Osteocyte (in vitro differentiated cells): ENCODE results near the gene OPALIN. TPM values are rescaled to one million over a fixed set of nuclear protein-coding genes. Genes with fewer than 3 reads are reported as not detected.

Experiments
- DNase-seq: peaks from one replicate; pipeline ENCODE4 v3.0.0; 2021; ENCODE audit warnings: mixed read lengths; ENCODE audit not compliant: unreplicated experiment; ENCODE audit errors: extremely low spot score
- H3K27ac Mint-ChIP-seq: one replicate; pipeline ENCODE4 v1.8.0; 2021; ENCODE audit warnings: mild to moderate bottlenecking, mixed read lengths; ENCODE audit not compliant: unreplicated experiment
- H3K27me3 Mint-ChIP-seq: one replicate; pipeline ENCODE4 v1.8.0; 2021; ENCODE audit warnings: mixed read lengths; ENCODE audit not compliant: unreplicated experiment
- H3K36me3 Mint-ChIP-seq: one replicate; pipeline ENCODE4 v1.8.0; 2021; ENCODE audit warnings: mixed read lengths; ENCODE audit not compliant: unreplicated experiment
- H3K4me1 Mint-ChIP-seq: one replicate; pipeline ENCODE4 v1.8.0; 2021; ENCODE audit warnings: mixed read lengths; ENCODE audit not compliant: unreplicated experiment
- H3K4me3 Mint-ChIP-seq: one replicate; pipeline ENCODE4 v1.8.0; 2021; ENCODE audit warnings: mild to moderate bottlenecking, moderate library complexity, mixed read lengths; ENCODE audit not compliant: unreplicated experiment
- H3K9me3 Mint-ChIP-seq: one replicate; pipeline ENCODE4 v1.8.0; 2021; ENCODE audit warnings: mixed read lengths; ENCODE audit not compliant: unreplicated experiment
- long read RNA-seq: library from polyadenylated mRNA; unstranded; transcript quantifications from one replicate; pipeline ENCODE4 v2.0.0, GENCODE V29; 2021
- total RNA-seq: library from RNA; stranded (reverse); gene quantifications from 2 replicates; pipeline ENCODE4 v1.2.1, GENCODE V29; 2021
- TF ChIP-seq, protein P1 (sequence below): fragments of 200-600 bp; sonication (generic); IDR thresholded peaks from 2 replicates; pipeline ENCODE4 v1.5.0; 2021; ENCODE audit warnings: antibody characterized with exemption, mild to moderate bottlenecking, moderate library complexity

The OPALIN gene, protein sequence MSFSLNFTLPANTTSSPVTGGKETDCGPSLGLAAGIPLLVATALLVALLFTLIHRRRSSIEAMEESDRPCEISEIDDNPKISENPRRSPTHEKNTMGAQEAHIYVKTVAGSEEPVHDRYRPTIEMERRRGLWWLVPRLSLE
- not detected in 2 replicates for total RNA-seq
- long read RNA-seq, result 0 reads

- H3K27ac Mint-ChIP-seq, result no peak within 1 kb of the TSS
- H3K9me3 Mint-ChIP-seq, result no peaks in the 10 kb centered on the region
- no peaks in the 10 kb centered on the region for H3K36me3 Mint-ChIP-seq
- no peak for DNase-seq
- TF ChIP-seq, protein P1, sequence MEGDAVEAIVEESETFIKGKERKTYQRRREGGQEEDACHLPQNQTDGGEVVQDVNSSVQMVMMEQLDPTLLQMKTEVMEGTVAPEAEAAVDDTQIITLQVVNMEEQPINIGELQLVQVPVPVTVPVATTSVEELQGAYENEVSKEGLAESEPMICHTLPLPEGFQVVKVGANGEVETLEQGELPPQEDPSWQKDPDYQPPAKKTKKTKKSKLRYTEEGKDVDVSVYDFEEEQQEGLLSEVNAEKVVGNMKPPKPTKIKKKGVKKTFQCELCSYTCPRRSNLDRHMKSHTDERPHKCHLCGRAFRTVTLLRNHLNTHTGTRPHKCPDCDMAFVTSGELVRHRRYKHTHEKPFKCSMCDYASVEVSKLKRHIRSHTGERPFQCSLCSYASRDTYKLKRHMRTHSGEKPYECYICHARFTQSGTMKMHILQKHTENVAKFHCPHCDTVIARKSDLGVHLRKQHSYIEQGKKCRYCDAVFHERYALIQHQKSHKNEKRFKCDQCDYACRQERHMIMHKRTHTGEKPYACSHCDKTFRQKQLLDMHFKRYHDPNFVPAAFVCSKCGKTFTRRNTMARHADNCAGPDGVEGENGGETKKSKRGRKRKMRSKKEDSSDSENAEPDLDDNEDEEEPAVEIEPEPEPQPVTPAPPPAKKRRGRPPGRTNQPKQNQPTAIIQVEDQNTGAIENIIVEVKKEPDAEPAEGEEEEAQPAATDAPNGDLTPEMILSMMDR, result no peak
- peaks cover 26% of the 10 kb centered on the region for H3K27me3 Mint-ChIP-seq
- no peak within 1 kb of the TSS for H3K4me3 Mint-ChIP-seq
- no peaks in the 10 kb centered on the region for H3K4me1 Mint-ChIP-seq
Measured at GRCh38 chr10:96358851-96359540, at the start of gene OPALIN. Gene OPALIN, minus strand, starts transcription at chr10:96359002. Its CDS starts 106 bp downstream, at chr10:96358896.

DNA sequence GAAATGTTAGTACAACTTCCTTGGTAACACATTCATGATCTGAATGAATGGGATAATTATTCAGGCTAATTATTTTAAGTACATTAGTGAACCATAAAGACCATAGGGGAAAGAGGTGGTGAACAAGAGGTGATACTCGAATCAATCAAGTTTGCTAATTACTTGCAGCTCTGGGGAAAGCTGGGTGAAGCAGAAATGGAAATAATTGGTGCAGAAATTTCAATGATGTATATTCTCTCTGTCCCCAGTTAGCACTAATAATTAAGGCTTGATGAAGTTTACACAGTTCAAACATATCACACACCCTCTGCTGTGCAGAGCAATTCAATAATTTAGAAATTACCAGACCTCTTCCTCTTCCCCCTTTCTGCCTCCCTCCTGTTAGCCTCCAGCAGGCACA is 49.4 kb upstream of the OPALIN start:
- no peaks in the 10 kb centered on the region for H3K36me3 Mint-ChIP-seq
- DNase-seq, result no peak
- H3K9me3 Mint-ChIP-seq, result no peaks in the 10 kb centered on the region
- H3K4me3 Mint-ChIP-seq, result no peak overlapping the region
- H3K27ac Mint-ChIP-seq, result no peak overlapping the region
- TF ChIP-seq, protein P1, result no peak
- peaks cover 31% of the 10 kb centered on the region for H3K27me3 Mint-ChIP-seq
- H3K4me1 Mint-ChIP-seq, result no peaks in the 10 kb centered on the region

- Mint-ChIP-seq H3K36me3 (no peaks in the 10 kb centered on the region), H3K27ac (no peak overlapping the region), H3K4me3 (no peak overlapping the region), H3K9me3 (no peaks in the 10 kb centered on the region), H3K27me3 (peaks cover 37% of the 10 kb centered on the region), H3K4me1 (no peaks in the 10 kb centered on the region)
- TF ChIP-seq, protein P1, result no peak
- DNase-seq, result no peak
Measured at GRCh38 chr10:96407560-96408069, 48.8 kb upstream of the OPALIN start.

- Mint-ChIP-seq H3K4me1 (no peaks in the 10 kb centered on the region), H3K9me3 (no peaks in the 10 kb centered on the region), H3K4me3 (no peak overlapping the region), H3K27me3 (peaks cover 42% of the 10 kb centered on the region), H3K27ac (no peak overlapping the region), H3K36me3 (no peaks in the 10 kb centered on the region)
- TF ChIP-seq, protein P1, result no peak
- DNase-seq, result no peak
Measured at GRCh38 chr10:96406091-96406490, 47.3 kb upstream of the OPALIN start.
